Gastrocnemius medialis (tissue), 4 donors: Measurements from ENCODE around the gene SPON1.

Experiments used
- POLR2A ChIP-seq, 2 donors: fragments of 450-650 bp; IDR thresholded peaks; one replicate each; pipeline ENCODE4 v1.6.1; 2017; ENCODE audit warnings: antibody characterized with exemption in 2 of 2, mild to moderate bottlenecking in 2 of 2, moderate library complexity in 2 of 2
- TF ChIP-seq, protein P1 (sequence below), 5 experiments: fragments of 450-650 bp in 3 of 5; fragments of 200-600 bp in 2 of 5; sonication (generic) in 2 of 5; IDR thresholded peaks in 4 of 5; conservative IDR thresholded peaks in 1 of 5; 1 replicate in 4 of 5; 2 replicates in 1 of 5; pipeline ENCODE4 v1.5.1; 2016 to 2019; ENCODE audit warnings: antibody characterized with exemption in 5 of 5, mild to moderate bottlenecking in 3 of 5, moderate library complexity in 3 of 5

- TF ChIP-seq, protein P1, sequence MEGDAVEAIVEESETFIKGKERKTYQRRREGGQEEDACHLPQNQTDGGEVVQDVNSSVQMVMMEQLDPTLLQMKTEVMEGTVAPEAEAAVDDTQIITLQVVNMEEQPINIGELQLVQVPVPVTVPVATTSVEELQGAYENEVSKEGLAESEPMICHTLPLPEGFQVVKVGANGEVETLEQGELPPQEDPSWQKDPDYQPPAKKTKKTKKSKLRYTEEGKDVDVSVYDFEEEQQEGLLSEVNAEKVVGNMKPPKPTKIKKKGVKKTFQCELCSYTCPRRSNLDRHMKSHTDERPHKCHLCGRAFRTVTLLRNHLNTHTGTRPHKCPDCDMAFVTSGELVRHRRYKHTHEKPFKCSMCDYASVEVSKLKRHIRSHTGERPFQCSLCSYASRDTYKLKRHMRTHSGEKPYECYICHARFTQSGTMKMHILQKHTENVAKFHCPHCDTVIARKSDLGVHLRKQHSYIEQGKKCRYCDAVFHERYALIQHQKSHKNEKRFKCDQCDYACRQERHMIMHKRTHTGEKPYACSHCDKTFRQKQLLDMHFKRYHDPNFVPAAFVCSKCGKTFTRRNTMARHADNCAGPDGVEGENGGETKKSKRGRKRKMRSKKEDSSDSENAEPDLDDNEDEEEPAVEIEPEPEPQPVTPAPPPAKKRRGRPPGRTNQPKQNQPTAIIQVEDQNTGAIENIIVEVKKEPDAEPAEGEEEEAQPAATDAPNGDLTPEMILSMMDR (IDR thresholded peaks at IDR 0.05 in 4 of 5, conservative IDR thresholded peaks at IDR 0.05 in 1 of 5) = no peak
- no peak for TF ChIP-seq POLR2A (IDR thresholded peaks at IDR 0.05)
Observed at GRCh38 chr11:14242733-14243132, 280.2 kb downstream of the SPON1 start.
